NCI-H1105 (cell line): ENCODE measurements around the gene TUBD1.
"Not testable (repeated sequence)": the region's sequence is repeated elsewhere in the genome, so short reads cannot be mapped to it uniquely, and the experiment has no call there.

Experiments
- DNase-seq: peaks from one replicate; lab custom pipeline; 2025; lab: John Stamatoyannopoulos, UW

The TUBD1 gene

DNA sequence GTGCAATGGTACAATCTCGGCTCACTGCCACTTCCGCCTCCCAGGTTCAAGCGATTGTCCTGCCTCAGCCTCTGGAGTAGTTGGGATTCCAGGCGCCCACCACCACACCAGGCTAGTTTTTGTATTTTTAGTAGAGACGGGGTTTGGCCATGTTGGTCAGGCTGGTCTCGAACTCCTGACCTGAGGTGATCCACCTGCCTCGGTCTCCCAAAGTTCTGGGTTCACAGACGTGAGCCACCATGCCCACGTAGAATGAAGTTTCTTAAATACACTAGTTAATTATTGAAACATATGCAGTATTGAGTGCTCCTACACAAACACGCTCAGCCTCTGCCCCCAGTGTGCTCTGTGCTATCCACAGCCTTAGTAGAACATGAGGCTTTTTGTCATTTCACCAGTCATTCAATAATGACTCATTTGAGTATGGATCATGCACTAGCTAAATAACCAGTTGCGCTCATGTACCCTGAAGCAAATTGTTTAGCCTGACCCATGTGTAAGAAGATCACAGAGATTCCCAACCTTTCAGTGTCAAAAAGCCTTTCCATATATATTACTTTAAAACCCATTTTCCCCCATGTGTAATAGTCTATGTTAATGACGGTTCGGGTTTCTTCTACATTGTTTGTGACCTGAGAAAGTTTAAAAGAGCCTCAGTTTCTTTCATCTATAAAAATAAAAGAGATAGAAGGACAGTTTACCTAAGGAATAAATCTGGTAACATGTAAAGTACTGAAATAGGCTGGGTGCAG lies 49.7 kb downstream of the TUBD1 start:
- no peak for DNase-seq

DNA sequence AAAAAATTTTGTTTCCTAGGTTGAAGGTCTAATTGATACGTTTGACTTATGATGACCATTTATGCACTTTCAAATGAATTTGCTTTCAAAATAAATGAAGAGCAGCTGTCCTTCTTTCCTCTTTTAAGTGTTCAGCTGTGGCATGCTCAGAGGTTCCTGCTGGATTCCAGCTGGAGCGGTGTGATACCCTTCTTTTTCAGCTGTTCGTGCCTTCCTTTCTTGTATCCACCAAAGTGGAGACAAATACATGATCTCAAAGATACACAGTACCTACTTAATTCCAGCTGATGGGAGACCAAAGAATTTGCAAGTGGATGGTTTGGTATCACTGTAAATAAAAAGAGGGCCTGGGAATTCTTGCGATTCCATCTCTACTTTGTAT lies 50.9 kb downstream of the TUBD1 start:
- DNase-seq: not testable (repeated sequence)

GRCh38 chr17:59841091-59841881 lies 51.5 kb downstream of the TUBD1 start:
- DNase-seq: not testable (repeated sequence)

GRCh38 chr17:59840329-59841090 lies 52.2 kb downstream of the TUBD1 start:
- no peak for DNase-seq

DNA sequence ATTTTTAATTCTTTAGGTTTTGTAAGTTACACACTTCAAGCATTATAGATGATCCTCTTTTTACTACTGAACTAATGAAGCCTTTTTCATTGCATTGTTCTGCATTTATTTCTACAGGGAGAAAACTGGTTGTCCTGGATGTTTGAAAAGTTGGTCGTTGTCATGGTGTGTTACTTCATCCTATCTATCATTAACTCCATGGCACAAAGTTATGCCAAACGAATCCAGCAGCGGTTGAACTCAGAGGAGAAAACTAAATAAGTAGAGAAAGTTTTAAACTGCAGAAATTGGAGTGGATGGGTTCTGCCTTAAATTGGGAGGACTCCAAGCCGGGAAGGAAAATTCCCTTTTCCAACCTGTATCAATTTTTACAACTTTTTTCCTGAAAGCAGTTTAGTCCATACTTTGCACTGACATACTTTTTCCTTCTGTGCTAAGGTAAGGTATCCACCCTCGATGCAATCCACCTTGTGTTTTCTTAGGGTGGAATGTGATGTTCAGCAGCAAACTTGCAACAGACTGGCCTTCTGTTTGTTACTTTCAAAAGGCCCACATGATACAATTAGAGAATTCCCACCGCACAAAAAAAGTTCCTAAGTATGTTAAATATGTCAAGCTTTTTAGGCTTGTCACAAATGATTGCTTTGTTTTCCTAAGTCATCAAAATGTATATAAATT lies 53.0 kb downstream of the TUBD1 start:
- no peak for DNase-seq

- no peak for DNase-seq
Measured at GRCh38 chr17:59838052-59838916, 54.5 kb downstream of the TUBD1 start.

- peak; percentile 55 for DNase-seq
Measured at GRCh38 chr17:59837308-59838051, 55.3 kb downstream of the TUBD1 start.

DNA sequence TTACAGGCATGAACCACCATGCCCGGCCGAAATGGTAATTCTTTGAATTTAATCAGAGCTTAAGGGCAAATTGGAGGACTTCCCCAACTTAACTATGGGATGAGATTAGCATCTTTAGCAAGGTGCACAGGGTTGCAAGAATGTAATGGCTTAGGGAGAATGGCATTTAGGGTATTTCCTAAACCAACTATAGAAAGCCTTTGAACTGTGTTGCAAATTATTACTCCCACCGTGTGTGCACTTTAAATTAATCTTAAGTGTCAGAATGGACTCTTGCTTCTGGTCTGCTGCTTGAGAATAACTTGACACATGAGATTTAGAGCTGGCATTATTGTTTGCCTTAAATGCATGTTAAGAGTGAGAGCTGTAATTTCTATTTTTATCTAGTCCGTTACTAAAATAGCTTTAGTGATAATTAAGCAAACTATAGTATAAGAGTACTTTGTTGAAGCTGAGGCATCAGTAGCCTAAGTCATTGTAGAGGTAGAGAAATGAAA lies 59.8 kb downstream of the TUBD1 start:
- no peak for DNase-seq

DNA sequence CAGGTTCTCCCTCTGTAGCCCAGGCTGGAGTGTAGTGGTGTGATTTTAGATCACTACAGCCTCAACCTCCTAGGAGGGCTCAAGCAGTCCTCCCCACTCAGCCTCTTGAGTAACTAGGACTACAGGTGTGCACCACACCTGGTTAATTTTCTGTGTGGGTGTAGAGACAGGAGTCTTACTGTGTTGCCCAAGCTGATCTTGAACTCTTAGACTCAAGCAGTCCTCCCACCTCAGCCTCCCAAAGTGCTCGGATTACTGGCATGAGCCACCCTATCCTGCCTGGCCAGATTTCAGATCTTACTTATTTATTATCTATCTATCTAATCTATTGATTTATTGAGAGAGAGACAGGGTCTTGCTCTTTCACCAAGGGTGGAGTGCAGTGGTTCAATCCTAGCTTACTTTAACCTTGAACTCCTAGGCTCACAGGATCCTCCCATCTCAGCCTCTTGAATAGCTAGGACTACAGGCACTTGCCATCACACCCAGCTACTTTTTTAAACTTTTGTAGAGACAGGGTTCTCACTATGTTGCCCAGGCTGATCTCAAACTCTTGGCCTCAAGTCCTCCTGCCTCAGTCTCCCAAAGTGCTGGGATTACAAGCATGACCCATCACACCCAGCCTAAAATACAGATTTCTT lies 61.8 kb downstream of the TUBD1 start:
- no peak for DNase-seq

DNA sequence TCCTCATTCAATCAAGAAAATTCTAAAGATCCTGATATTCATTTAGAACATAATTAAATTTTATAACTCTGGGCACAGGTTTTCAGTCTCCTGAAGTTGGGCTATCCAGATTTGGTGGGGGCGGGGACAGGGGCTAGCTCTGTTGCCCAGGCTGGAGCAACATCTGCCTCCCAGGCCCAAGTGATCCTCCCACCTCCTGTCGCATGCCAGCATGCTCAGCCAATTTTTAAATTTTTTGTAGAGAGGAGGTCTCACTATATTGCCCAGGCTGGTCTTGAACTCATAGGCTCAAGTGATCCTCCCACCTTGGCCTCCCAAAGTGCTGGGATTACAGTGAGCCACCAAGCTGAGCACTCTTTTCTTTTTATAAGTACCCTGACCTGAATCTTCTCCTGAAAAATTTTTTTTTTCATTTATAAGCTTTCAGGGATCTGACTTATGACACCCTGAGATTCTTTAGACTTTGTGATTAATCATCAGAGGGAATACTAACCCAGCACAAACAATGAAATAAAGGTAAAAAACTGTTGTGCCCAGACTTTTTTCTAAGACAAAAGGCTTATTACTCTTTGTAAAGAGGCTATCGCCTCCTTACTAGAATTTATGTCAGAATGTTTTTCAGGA lies 62.6 kb downstream of the TUBD1 start:
- DNase-seq: no peak

DNA sequence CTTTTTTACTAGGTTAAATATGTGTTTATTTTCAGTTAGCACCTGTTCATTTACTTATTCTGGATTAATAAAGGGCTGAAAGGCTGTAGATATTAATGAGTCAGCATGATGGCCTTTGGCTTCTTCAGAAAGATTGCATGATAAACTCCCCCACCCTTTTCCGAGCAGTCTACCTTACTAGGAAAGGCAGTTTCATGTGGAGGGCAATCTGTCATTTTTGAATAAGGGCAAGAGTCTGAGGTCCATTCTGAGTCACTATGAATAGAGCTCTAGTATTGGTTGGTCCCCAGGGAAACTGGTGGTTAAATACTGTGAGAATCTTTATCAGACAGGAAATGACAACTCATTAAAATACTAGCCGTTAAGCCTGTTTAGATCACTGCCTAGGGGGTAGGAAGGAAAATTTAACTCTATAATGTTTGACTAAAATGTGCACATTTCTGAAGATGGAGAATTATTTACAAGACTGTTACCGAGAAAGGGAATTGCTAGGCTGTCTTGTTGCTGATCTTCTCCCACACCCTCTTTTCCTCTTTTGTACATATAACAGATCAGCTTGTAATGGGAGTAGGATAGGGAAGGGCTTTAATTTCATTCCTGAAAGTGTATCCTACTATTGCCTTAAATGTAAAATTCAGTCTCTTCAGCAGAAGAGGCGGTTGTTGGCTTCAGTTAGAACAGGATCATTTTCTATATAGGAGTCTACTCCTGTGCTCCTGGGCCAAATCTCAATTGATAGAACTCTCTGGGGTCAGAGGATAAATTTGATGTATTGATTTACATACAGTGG lies 63.3 kb downstream of the TUBD1 start:
- no peak for DNase-seq

DNA sequence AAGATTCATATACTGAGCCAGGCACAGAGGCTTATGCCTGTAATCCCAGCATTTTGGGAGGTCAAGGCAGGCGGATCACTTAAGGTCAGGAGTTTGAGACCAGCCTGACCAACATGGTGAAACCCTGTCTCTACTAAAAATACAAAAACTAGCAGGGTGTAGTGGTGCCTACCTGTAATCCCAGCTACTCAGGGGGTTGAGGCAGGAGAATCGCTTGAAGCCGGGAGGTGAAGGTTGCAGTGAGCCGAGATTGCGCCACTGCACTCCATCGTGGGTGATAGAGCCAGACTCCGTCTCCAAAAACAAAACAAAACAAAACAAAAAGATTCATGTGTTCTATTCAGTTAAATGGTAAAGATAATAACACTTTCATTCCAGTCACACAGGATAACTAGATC lies 63.9 kb downstream of the TUBD1 start:
- DNase-seq: not testable (repeated sequence)

- no peak for DNase-seq
Measured at GRCh38 chr17:59828478-59828760, 64.3 kb downstream of the TUBD1 start.

GRCh38 chr17:59827721-59828477 lies 64.8 kb downstream of the TUBD1 start:
- no peak for DNase-seq

GRCh38 chr17:59826706-59827453 lies 65.9 kb downstream of the TUBD1 start:
- DNase-seq: no peak

DNA sequence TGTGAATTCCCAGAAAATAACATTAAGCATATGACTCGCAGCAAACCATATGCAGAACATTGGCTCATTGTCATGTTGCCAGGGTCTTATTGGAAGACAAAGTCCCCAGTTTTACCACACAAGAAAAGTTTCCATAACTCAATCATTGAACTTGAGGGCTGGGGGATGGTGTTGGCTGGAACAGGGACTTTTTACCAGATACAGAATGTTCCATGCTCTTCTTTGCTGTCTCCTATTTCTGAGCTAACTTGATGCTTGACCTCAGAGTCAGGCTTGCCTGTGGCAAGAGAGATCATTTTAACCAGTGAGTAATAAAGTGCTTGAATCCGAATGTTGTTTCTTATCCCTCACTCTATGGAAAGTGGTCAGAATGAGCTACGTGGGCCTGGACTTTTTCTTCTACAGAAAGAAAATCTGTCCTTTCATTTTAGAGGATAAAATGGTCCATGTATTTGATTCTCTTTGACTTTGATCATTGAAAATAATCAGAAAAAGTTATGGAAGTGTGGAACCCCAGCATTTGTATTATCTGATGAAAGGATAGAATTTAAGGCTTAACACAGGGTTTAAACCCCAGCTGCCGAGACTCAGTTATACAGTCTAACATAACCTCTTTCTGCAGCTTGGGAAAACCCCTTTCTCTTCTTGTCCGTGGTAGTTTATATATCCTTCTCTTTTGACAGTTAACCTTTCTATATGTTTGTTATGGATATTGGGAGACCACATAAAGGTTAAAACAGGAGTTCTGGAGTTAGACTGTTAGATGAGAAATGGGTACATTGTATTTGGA lies 67.0 kb downstream of the TUBD1 start:
- no peak for DNase-seq
